LHCN-M2 (cell line): Measurements from ENCODE around the gene FXYD5. TPM values are rescaled to one million over a fixed set of nuclear protein-coding genes. Genes with fewer than 3 reads are reported as not detected.
"Not testable (repeated sequence)": the region's sequence is repeated elsewhere in the genome, so short reads cannot be mapped to it uniquely, and the experiment has no call there.

Source experiments
- DNase-seq: peaks from one replicate; pipeline ENCODE4 v3.0.0-alpha.2; 2012; ENCODE audit warnings: low read depth
- total RNA-seq: library from RNA; depleted of rRNA; stranded (reverse); fragments of >200 nt; gene quantifications from 2 replicates; pipeline ENCODE4 v1.2.3, GENCODE V29; 2014

FXYD5 gene
- total RNA-seq, 1 experiment from 2014 or later, result 82.0 TPM

- DNase-seq, result no peak
Observed at GRCh38 chr19:35119578-35120155, 34.9 kb upstream of the FXYD5 start.

- DNase-seq, result peak; percentile 91
Observed at GRCh38 chr19:35120492-35120891, 34.0 kb upstream of the FXYD5 start.

- DNase-seq, result peak; percentile 34
Observed at GRCh38 chr19:35120898-35121297, 33.6 kb upstream of the FXYD5 start.

- DNase-seq, result no peak
Observed at GRCh38 chr19:35122687-35123551, 31.6 kb upstream of the FXYD5 start.

- DNase-seq, result peak; percentile 62
Observed at GRCh38 chr19:35123573-35123972, 31.0 kb upstream of the FXYD5 start.

- DNase-seq, result peak; percentile 85
Observed at GRCh38 chr19:35124098-35125060, 30.2 kb upstream of the FXYD5 start.

- DNase-seq, result no peak
Observed at GRCh38 chr19:35125270-35125717, 29.2 kb upstream of the FXYD5 start.

GRCh38 chr19:35125749-35126623 lies 28.5 kb upstream of the FXYD5 start:
- DNase-seq, result no peak

- no peak for DNase-seq
Observed at GRCh38 chr19:35126624-35126959, 27.9 kb upstream of the FXYD5 start.

GRCh38 chr19:35127871-35128270 lies 26.7 kb upstream of the FXYD5 start:
- no peak for DNase-seq

GRCh38 chr19:35128398-35129057 lies 26.0 kb upstream of the FXYD5 start:
- no peak for DNase-seq

- not testable (repeated sequence) for DNase-seq
Observed at GRCh38 chr19:35129724-35130274, 24.7 kb upstream of the FXYD5 start.

GRCh38 chr19:35130761-35131720 lies 23.5 kb upstream of the FXYD5 start:
- no peak for DNase-seq

GRCh38 chr19:35132254-35132653 lies 22.3 kb upstream of the FXYD5 start:
- DNase-seq, result no peak

- DNase-seq, result no peak
Observed at GRCh38 chr19:35133826-35134225, 20.7 kb upstream of the FXYD5 start.

- no peak for DNase-seq
Observed at GRCh38 chr19:35134601-35135242, 19.8 kb upstream of the FXYD5 start, which contains the start of gene LGI4. Gene LGI4 (minus strand): TSS chr19:35135059. CDS start chr19:35134680, 379 bp downstream.

- DNase-seq, result peak; percentile 38
Observed at GRCh38 chr19:35135389-35135909, 19.1 kb upstream of the FXYD5 start.

GRCh38 chr19:35136231-35136630 lies 18.3 kb upstream of the FXYD5 start:
- no peak for DNase-seq
